WTC11 (cell line): ENCODE measurements around the gene OGDH. TPM values are rescaled to one million over a fixed set of nuclear protein-coding genes. Genes with fewer than 3 reads are reported as not detected.
A peak's percentile ranks its signal among the peaks of the same experiment; 100 is the strongest.

Experiments used
- ATAC-seq: fragments of 200-7000 bp; cut with Tn5 transposase; 2 replicates; pipeline ENCODE4 v1.10.0; 2021; ENCODE audit warnings: mild to moderate bottlenecking, moderate library complexity
- CTCF ChIA-PET: fragments of 300-600 bp; sonication (Branson Sonifier 250); formaldehyde crosslinking; loops from one replicate; lab custom pipeline; 2021; ENCODE audit warnings: antibody characterized with exemption; lab: Charles Lee
- POLR2A ChIA-PET: fragments of 350-600 bp; sonication (Branson Sonifier 250); formaldehyde crosslinking; loops from one replicate; lab custom pipeline; 2021; ENCODE audit warnings: antibody characterized with exemption; lab: Charles Lee
- DNase-seq: peaks from one replicate; pipeline ENCODE4 v3.0.0; 2021; ENCODE audit warnings: low spot score
- H3K27ac Mint-ChIP-seq: 2 replicates; pipeline ENCODE4 v1.8.0; 2021; ENCODE audit warnings: mixed read lengths
- H3K27me3 Mint-ChIP-seq: 2 replicates; pipeline ENCODE4 v1.8.0; 2021; ENCODE audit warnings: low read depth, mild to moderate bottlenecking, moderate library complexity, mixed read lengths
- H3K36me3 Mint-ChIP-seq: 2 replicates; pipeline ENCODE4 v1.8.0; 2021; ENCODE audit warnings: mixed read lengths
- H3K4me1 Mint-ChIP-seq: 2 replicates; pipeline ENCODE4 v1.8.0; 2022; ENCODE audit warnings: mixed read lengths
- H3K4me3 Mint-ChIP-seq: 2 replicates; pipeline ENCODE4 v1.8.0; 2021; ENCODE audit warnings: mild to moderate bottlenecking, moderate library complexity, mixed read lengths
- H3K9me3 Mint-ChIP-seq: 2 replicates; pipeline ENCODE4 v1.8.0; 2021; ENCODE audit warnings: mixed read lengths
- AR ChIP-seq: fragments of 250-450 bp; sonication (Bioruptor Pico); IDR thresholded peaks from 2 replicates; pipeline ENCODE4 v1.9.0; 2021; ENCODE audit warnings: mild to moderate bottlenecking
- CBFB ChIP-seq: sonication (generic); formaldehyde crosslinking; IDR thresholded peaks from 2 replicates; pipeline ENCODE4 v1.8.1; 2022; ENCODE audit warnings: mild to moderate bottlenecking, low read depth, missing genetic modification reagents
- FOXJ3 ChIP-seq: sonication (generic); formaldehyde crosslinking; IDR thresholded peaks from 2 replicates; pipeline ENCODE4 v1.9.0; 2021; ENCODE audit warnings: missing genetic modification reagents, mild to moderate bottlenecking, borderline replicate concordance
- FOXK1 ChIP-seq: sonication (generic); formaldehyde crosslinking; IDR thresholded peaks from 2 replicates; pipeline ENCODE4 v1.8.0; 2022; ENCODE audit warnings: mild to moderate bottlenecking, moderate library complexity, missing genetic modification reagents
- FOXP1 ChIP-seq: sonication (generic); formaldehyde crosslinking; IDR thresholded peaks from 2 replicates; pipeline ENCODE4 v1.8.0; 2022; ENCODE audit warnings: missing genetic modification reagents, mild to moderate bottlenecking, moderate library complexity, borderline replicate concordance
- FOXP4 ChIP-seq: sonication (generic); formaldehyde crosslinking; IDR thresholded peaks from 2 replicates; pipeline ENCODE4 v1.8.0; 2022; ENCODE audit warnings: mild to moderate bottlenecking, missing genetic modification reagents
- GABPB1 ChIP-seq: sonication (generic); formaldehyde crosslinking; IDR thresholded peaks from 2 replicates; pipeline ENCODE4 v1.8.1; 2023; ENCODE audit warnings: mild to moderate bottlenecking, missing genetic modification reagents
- HMGXB4 ChIP-seq: sonication (generic); formaldehyde crosslinking; IDR thresholded peaks from 2 replicates; pipeline ENCODE4 v1.8.1; 2023; ENCODE audit warnings: mild to moderate bottlenecking, moderate library complexity, missing genetic modification reagents
- JUN ChIP-seq: sonication (generic); formaldehyde crosslinking; IDR thresholded peaks from 2 replicates; pipeline ENCODE4 v1.8.0; 2023; ENCODE audit warnings: mild to moderate bottlenecking, missing genetic modification reagents
- NFATC4 ChIP-seq: fragments of 250-450 bp; sonication (Bioruptor Pico); IDR thresholded peaks from 2 replicates; pipeline ENCODE4 v1.9.0; 2021; ENCODE audit warnings: mild to moderate bottlenecking
- NFYB ChIP-seq: sonication (generic); formaldehyde crosslinking; conservative IDR thresholded peaks from 2 replicates; pipeline ENCODE4 v1.8.0; 2022; ENCODE audit warnings: low read depth, missing genetic modification reagents
- SMAD4 ChIP-seq: sonication (generic); formaldehyde crosslinking; IDR thresholded peaks from 2 replicates; pipeline ENCODE4 v1.8.0; 2022; ENCODE audit warnings: mild to moderate bottlenecking, missing genetic modification reagents
- USF2 ChIP-seq: sonication (generic); formaldehyde crosslinking; IDR thresholded peaks from 2 replicates; pipeline ENCODE4 v1.8.1; 2023; ENCODE audit warnings: mild to moderate bottlenecking, missing genetic modification reagents, moderate library complexity
- ZBTB21 ChIP-seq: sonication (generic); formaldehyde crosslinking; IDR thresholded peaks from 2 replicates; pipeline ENCODE4 v1.8.1; 2023; ENCODE audit warnings: mild to moderate bottlenecking, missing genetic modification reagents, borderline replicate concordance
- ZNF317 ChIP-seq: sonication (generic); formaldehyde crosslinking; IDR thresholded peaks from 2 replicates; pipeline ENCODE4 v1.8.1; 2023; ENCODE audit warnings: low read depth, mild to moderate bottlenecking, moderate library complexity, missing genetic modification reagents, borderline replicate concordance
- ZNF425 ChIP-seq: fragments of 250-450 bp; sonication (Bioruptor Pico); conservative IDR thresholded peaks from 2 replicates; pipeline ENCODE4 v1.9.0; 2021; ENCODE audit warnings: mild to moderate bottlenecking
- total RNA-seq: library from RNA; stranded (reverse); gene quantifications from 3 replicates; pipeline ENCODE4 v1.2.3, GENCODE V29; 2021
- TF ChIP-seq, protein P1 (sequence below): sonication (generic); formaldehyde crosslinking; IDR thresholded peaks from 2 replicates; pipeline ENCODE4 v1.8.1; 2022; ENCODE audit warnings: missing genetic modification reagents, borderline replicate concordance
- TF ChIP-seq, protein P2 (sequence below): sonication (generic); formaldehyde crosslinking; IDR thresholded peaks from 2 replicates; pipeline ENCODE4 v1.8.1; 2023; ENCODE audit warnings: mild to moderate bottlenecking, missing genetic modification reagents

OGDH gene
- total RNA-seq, 1 experiment from 2014 or later, result 79.6 TPM

GRCh38 chr7:44564606-44565005 is 41.8 kb upstream of the OGDH start:
- no peaks in the 10 kb centered on the region for H3K27me3 Mint-ChIP-seq
- no peak for DNase-seq
- H3K36me3 Mint-ChIP-seq, result peaks cover 43% of the 10 kb centered on the region
- no peaks in the 10 kb centered on the region for H3K4me1 Mint-ChIP-seq
- CTCF ChIA-PET, result interaction anchor here (0.8 to 2.8 kb wide), 21 partner anchors 9 to 524 kb away, joined by 3 to 33 read pairs (median 5); partner anchors contain the start of genes DDX56, NACAD, OGDH and TMED4
- no peak overlapping the region for H3K4me3 Mint-ChIP-seq
- no peak overlapping the region for H3K27ac Mint-ChIP-seq
- TF ChIP-seq FOXK1 (CRISPR knock-in tag), result no peak
- TF ChIP-seq FOXJ3 (CRISPR knock-in tag), result no peak
- no peak for TF ChIP-seq JUN (CRISPR knock-in tag)
- TF ChIP-seq, protein P1, sequence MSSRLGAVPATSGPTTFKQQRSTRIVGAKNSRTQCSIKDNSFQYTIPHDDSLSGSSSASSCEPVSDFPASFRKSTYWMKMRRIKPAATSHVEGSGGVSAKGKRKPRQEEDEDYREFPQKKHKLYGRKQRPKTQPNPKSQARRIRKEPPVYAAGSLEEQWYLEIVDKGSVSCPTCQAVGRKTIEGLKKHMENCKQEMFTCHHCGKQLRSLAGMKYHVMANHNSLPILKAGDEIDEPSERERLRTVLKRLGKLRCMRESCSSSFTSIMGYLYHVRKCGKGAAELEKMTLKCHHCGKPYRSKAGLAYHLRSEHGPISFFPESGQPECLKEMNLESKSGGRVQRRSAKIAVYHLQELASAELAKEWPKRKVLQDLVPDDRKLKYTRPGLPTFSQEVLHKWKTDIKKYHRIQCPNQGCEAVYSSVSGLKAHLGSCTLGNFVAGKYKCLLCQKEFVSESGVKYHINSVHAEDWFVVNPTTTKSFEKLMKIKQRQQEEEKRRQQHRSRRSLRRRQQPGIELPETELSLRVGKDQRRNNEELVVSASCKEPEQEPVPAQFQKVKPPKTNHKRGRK (CRISPR knock-in tag), result no peak
- no peak for TF ChIP-seq NFATC4 (CRISPR knock-in tag)
- no peak for TF ChIP-seq HMGXB4 (CRISPR knock-in tag)
- TF ChIP-seq USF2 (CRISPR knock-in tag), result no peak
- TF ChIP-seq NFYB (CRISPR knock-in tag), result no peak
- no peak for TF ChIP-seq SMAD4 (CRISPR knock-in tag)
- no peak for ATAC-seq
- no peaks in the 10 kb centered on the region for H3K9me3 Mint-ChIP-seq
- POLR2A ChIA-PET, result no interaction called here

GRCh38 chr7:44565097-44565794 is 41.2 kb upstream of the OGDH start:
- H3K36me3 Mint-ChIP-seq, result peaks cover 48% of the 10 kb centered on the region
- TF ChIP-seq CBFB (CRISPR knock-in tag) (no peak), ZNF425 (CRISPR knock-in tag) (no peak), ZNF317 (no peak), FOXP1 (CRISPR knock-in tag) (no peak), AR (CRISPR knock-in tag) (no peak), FOXP4 (CRISPR knock-in tag) (no peak), GABPB1 (peak; percentile 19; the same call in 1 of the 2 replicates), ZBTB21 (no peak)
- TF ChIP-seq, protein P2, sequence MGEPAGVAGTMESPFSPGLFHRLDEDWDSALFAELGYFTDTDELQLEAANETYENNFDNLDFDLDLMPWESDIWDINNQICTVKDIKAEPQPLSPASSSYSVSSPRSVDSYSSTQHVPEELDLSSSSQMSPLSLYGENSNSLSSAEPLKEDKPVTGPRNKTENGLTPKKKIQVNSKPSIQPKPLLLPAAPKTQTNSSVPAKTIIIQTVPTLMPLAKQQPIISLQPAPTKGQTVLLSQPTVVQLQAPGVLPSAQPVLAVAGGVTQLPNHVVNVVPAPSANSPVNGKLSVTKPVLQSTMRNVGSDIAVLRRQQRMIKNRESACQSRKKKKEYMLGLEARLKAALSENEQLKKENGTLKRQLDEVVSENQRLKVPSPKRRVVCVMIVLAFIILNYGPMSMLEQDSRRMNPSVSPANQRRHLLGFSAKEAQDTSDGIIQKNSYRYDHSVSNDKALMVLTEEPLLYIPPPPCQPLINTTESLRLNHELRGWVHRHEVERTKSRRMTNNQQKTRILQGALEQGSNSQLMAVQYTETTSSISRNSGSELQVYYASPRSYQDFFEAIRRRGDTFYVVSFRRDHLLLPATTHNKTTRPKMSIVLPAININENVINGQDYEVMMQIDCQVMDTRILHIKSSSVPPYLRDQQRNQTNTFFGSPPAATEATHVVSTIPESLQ (CRISPR knock-in tag), result no peak

More at GRCh38 chr7:44565097-44565794, 41.2 kb upstream of the OGDH start:
- ChIA-PET POLR2A (interaction anchor here (0.9 to 1.0 kb wide), 2 partner anchors 9 to 351 kb away, joined by 3 to 4 read pairs; partner anchors contain the start of gene DDX56), CTCF (interaction anchor here (0.6 to 2.8 kb wide), 43 partner anchors 9 to 524 kb away, joined by 3 to 33 read pairs (median 4); partner anchors contain the start of genes DDX56, NACAD, OGDH and TMED4)
- ATAC-seq (peak; percentile 87), DNase-seq (peak; percentile 80)
- Mint-ChIP-seq H3K27ac (peak overlapping the region; percentile 64; the same call in 1 of the 2 replicates), H3K9me3 (no peaks in the 10 kb centered on the region), H3K4me1 (no peaks in the 10 kb centered on the region), H3K4me3 (no peak overlapping the region), H3K27me3 (no peaks in the 10 kb centered on the region)
